ENCODE measurements around the gene SPACA6.

The SPACA6 gene

DNA sequence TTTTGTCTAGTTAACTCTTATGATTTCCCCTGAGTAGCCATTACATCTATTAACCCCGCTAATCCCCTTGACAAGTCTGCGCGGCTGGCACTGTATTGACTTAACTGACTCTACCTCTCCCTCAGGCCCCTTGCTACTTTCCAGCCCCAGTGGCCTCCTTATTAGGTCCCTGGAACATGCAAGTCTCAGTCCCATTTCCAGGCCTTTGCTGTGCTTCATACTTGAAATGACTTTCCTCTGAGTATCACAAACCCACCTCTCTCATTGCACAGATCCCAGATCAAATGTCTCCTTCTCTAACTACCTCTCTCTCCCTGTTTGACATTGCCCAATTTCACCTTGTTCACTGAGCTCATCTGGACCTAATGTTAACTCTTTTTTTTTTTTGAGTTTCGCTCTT, 13.2 kb downstream of the SPACA6 start:
- DNase-seq (ENCODE audit: low read depth): no peak

GRCh38 chr19:51706885-51707284, 13.8 kb downstream of the SPACA6 start:
- DNase-seq (ENCODE audit: low read depth): no peak
- TF ChIP-seq CTCF (IDR thresholded peaks at IDR 0.05; ENCODE audit: insufficient read depth, low read depth, low read length, missing control alignments): no peak
- no peak overlapping the region for H3K4me3 ChIP-seq (ENCODE audit: low read length)

More for the DNA sequence above, 13.2 kb downstream of the SPACA6 start:
- no peak for TF ChIP-seq CTCF (IDR thresholded peaks at IDR 0.05; ENCODE audit: insufficient read depth, low read depth, low read length, missing control alignments)
- no peak overlapping the region for H3K4me3 ChIP-seq (ENCODE audit: low read length)

DNA sequence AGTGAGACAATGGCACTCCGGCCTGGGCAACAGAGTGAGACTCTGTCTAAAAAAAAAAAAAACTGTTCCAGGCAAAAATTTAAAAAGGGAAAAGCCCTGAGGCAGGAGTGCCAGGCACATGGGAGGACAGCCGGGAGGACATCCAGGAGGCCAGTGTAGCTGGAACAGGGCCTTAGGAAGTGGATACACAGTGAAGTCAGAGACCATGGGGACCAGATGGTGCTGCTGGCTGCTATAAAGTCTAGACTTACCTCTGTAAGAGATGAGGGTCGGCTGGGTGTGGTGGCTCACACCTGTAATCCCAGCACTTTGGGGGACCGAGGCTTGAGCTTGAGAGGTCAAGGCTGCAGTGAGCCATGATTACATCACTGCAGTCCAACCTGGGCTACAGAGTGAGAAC, 15.7 kb downstream of the SPACA6 start:
- no peak overlapping the region for H3K4me3 ChIP-seq (ENCODE audit: low read length)
- no peak for TF ChIP-seq CTCF (IDR thresholded peaks at IDR 0.05; ENCODE audit: insufficient read depth, low read depth, low read length, missing control alignments)
- DNase-seq (ENCODE audit: low read depth): no peak

DNA sequence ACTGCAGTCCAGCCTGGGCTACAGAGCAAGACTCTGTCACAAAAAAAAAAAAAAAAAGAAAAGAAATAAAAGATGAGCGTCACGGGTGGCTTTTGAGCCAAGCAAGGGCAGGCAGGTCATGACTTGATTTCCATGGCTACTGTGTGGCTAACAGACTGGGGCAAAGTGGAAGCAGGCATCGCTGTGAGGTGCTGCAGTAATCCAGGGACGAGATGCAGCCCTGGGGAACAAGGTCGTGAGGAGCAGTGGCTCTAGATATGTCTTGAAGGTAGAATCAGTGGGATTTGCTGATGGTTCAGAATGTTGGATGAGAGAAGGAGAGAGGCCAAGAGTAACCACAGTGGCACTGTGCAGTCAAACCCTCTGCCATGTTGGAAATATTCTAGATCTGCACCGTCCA, 16.4 kb downstream of the SPACA6 start:
- TF ChIP-seq CTCF (IDR thresholded peaks at IDR 0.05; ENCODE audit: insufficient read depth, low read depth, low read length, missing control alignments): no peak
- H3K4me3 ChIP-seq (ENCODE audit: low read length): no peak overlapping the region
- no peak for DNase-seq (ENCODE audit: low read depth)

DNA sequence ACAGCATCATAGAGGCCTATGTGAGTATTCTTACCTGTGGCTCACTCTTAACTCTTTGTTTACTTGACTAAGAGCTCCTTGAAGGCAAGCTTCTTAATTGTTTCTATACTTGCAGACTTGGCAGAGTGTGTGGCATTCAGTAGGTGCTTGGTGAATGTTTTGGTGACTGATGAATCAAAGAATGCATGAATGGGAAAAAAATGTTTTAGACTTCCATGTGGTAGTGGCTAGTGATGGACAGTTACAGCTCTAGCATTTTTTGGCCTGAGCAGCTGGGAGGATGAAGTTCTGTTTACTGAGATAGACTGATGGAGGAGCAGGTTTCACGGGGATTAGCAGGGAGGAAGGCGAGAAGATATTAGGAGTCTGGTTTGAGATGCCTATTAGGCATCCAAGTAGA, 17.0 kb downstream of the SPACA6 start:
- TF ChIP-seq CTCF (IDR thresholded peaks at IDR 0.05; ENCODE audit: insufficient read depth, low read depth, low read length, missing control alignments): no peak
- no peak overlapping the region for H3K4me3 ChIP-seq (ENCODE audit: low read length)
- no peak for DNase-seq (ENCODE audit: low read depth)

GRCh38 chr19:51711702-51712101, 18.6 kb downstream of the SPACA6 start:
- H3K4me3 ChIP-seq (ENCODE audit: low read length): no peak overlapping the region
- no peak for TF ChIP-seq CTCF (IDR thresholded peaks at IDR 0.05; ENCODE audit: insufficient read depth, low read depth, low read length, missing control alignments)
- DNase-seq (ENCODE audit: low read depth): no peak

- DNase-seq (ENCODE audit: low read depth): peak; percentile 80
- no peak overlapping the region for H3K4me3 ChIP-seq (ENCODE audit: low read length)
- TF ChIP-seq CTCF (IDR thresholded peaks at IDR 0.05; ENCODE audit: insufficient read depth, low read depth, low read length, missing control alignments): peak; percentile 90
Observed at GRCh38 chr19:51712461-51713081, 19.4 kb downstream of the SPACA6 start.
